HG03442 (cell line): ENCODE measurements around the gene MDM4.
"Not testable (repeated sequence)": the region's sequence is repeated elsewhere in the genome, so short reads cannot be mapped to it uniquely, and the experiment has no call there.

Experiments used
- ATAC-seq: cut with Tn5 transposase; IDR thresholded peaks from one replicate; pipeline ENCODE4 v1.9.1; 2021; ENCODE audit warnings: mild to moderate bottlenecking, moderate library complexity; ENCODE audit not compliant: unreplicated experiment

MDM4 gene

GRCh38 chr1:204513117-204513716 is 3.0 kb upstream of the MDM4 start:
- ATAC-seq, result peak; percentile 22

DNA sequence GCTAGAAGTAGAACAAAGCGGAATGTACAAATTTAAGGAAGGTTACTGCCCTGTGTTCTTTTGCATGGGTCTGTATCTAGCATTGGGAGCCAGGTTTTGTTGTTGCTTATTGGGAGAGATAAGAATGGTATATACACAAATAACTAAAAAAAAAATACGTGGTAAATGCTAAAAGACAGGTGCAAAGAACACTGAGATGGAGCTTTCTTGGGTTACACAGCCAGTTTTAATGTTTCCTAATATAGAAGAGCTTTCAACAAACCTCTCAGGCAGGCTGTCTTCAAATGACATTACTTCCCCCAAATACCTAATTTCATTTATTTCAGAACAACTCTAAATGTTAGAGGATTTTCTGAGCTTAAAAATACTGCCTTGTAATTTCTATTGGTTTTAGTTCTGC is 1.4 kb upstream of the MDM4 start:
- ATAC-seq, result no peak

DNA sequence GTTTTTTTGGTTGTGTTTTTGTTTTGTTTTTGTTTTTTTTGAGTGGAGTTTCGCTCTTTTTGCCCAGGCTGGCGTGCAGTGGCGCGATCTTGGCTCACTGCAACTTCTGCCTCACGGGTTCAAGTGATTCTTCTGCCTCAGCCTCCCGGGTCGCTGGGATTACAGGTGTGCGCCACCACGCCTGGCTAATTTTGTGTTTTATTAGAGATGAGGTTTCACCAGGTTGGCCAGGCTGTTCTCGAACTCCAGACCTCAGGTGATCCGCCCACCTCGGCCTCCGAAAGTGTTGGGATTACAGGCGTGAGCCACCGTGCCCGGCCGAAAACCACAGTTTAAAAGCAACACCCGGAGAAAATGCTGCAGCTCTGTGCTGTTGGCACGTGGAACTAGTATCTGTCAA is 1.2 kb downstream of the MDM4 start:
- not testable (repeated sequence) for ATAC-seq

GRCh38 chr1:204520834-204521709 is 4.9 kb downstream of the MDM4 start:
- peak; percentile 42 for ATAC-seq

DNA sequence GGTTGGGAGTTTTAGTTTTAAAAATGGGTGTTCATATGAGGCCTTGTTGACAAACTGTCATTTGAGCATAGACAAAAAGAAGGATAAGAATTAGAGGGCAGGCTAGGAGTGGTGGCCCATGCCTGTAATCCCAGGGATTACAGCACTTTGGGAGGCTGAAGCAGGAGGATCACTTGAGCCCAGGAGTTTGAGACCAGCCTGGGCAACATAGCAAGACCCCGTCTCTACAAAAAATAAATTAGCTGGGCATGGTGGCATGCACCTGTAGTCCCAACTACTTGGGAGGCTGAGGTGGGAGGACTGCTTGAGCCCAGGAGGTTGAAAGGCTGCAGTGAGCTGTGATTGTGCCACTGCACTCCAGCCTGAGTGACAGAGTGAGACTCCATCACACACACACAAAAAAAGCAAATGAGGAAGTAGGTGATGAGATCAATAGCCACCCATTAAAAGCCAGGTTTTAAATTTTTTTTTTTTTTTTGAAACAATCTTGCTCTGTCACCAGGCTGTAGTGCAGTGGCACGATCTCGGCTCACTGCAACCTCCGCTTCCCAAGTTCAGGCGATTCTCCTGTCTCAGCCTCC is 5.8 kb downstream of the MDM4 start:
- ATAC-seq, result not testable (repeated sequence)

- no peak for ATAC-seq
These were observed 7.5 kb downstream of the MDM4 start for GRCh38 chr1:204523605-204524215.

- no peak for ATAC-seq
These were observed 8.8 kb downstream of the MDM4 start for GRCh38 chr1:204524986-204525385.

DNA sequence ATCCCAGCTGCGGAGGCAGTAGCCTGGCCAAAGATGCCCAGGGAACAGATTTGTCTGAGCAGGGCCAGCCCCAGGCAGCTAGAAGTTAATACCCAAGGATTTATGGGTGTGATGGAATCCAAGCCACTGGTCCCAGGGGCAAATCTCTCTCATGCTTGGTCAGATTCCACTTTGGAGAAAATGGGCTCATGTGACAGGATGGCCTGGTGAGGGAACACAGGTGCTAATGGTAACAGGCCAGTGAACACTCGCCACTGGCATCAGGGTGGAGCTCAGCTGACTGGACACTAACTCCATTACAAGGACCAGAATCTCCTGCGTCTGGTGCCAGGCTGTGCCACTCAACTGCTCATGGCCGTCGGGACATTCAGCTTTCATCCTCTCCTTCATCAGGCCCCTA is 12.0 kb downstream of the MDM4 start:
- ATAC-seq, result no peak

DNA sequence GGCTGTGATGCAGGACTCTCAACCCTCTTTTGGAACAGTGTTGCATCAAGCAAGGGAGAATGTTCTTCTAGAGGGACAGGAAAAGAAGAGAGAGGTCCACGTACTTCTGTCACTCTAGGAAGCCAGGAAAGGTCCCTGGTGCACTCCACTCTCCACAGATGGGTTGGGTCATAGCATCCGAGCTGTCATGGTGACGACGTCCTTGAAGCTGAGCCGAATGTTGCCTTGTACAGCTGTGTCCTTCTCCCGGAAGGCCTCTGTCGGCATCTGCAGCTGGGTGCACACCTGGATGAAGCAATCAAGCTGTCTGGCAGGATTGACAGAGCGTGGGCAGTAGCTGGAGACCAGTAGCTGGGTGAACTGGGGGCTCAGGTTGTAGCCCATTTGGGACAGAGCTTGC is 12.5 kb downstream of the MDM4 start:
- no peak for ATAC-seq

- ATAC-seq, result no peak
These were observed 13.2 kb downstream of the MDM4 start for GRCh38 chr1:204529371-204529895.

DNA sequence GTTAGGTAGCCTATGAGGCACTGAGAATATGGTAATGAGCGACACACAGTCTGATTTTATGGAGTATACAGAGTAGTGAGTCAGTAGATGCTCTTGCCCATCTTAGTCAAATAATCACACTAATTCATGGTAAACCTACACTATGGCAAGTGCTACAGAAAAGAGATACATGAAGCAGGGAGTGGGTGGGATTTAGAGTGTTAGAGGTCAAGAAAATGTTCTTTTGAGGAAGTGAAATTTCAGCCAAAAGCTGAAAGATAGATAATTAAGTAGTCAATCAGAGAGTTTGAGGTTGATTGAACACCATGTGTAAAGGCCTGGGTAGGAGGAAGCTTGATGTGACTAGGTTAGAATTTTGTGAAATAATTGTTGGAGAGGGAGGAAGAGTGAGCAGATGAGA is 14.7 kb downstream of the MDM4 start:
- peak; percentile 92 for ATAC-seq

DNA sequence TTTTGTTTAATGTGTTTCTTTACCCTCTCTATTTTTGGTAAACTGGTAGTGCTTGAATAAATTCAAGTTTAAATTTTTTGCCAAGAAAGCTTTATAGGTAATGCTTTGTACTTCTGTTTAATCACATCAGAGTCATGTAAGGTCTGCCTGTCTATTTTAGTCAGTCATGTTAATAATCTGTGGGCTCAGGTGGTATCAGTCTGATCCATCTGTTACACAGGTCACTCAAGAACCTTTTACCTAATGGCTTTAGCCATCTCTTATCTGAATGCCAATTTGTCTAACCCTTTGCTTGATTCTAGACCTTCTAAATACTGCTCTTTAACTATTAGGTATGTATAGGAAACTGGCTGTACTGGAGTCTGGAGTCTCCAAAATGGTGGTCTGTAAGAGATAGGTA is 16.6 kb downstream of the MDM4 start:
- no peak for ATAC-seq

DNA sequence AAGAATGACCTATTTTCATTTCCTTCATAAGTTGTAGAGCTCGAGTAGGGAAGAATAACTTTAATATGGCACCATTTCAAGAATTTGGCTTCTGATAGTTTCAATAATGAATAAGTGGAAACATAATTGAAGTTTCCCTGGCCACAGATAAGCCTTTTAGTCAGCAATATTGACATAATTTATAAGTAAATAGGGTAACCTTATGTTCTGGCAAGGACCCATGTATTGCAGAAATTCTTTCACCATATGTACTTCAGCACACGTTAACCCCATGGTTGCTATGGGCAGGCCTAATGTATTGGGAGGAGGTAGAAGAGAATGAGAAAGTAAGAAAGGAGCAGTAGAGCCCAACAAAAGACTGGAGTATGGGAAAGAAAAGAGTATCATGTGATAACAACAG is 25.4 kb downstream of the MDM4 start:
- no peak for ATAC-seq

GRCh38 chr1:204544321-204544720 is 28.1 kb downstream of the MDM4 start:
- no peak for ATAC-seq

DNA sequence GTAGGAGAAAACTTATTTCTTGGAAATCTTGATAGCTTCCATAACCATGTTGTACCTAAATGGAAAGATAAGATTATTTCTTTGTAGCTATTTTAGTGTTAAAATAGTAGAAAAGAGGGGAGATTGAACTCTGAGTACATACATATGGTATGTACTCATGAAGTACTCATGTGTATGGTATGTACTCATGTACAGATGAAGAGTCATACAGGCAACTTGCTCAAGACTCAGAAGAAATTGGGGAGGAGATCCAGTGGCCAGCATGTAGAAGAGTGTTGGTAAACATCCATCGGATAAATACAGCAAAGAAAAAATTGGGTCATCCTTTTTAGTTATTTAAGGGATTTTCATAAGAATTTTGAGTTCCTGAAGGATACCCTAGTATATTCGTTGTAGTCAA is 29.0 kb downstream of the MDM4 start:
- ATAC-seq, result no peak

DNA sequence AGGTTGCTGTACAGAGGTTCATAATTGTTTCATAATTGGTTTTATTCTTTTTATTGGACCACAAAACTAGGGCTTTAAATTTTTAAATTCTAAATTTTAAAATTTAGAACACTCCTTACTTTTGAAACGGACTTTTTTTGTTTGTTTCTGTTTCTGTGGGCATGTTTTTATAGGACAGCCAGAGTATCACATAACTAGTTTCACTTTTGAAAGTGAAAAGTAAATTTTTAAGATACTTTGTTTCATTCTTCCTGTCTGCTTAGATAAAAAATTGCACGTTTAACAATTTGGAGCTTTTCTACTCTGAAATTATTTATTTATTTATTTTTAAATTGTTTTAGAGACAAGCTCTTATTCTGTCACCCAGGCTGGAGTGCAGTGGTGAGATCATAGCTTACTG is 29.7 kb downstream of the MDM4 start:
- ATAC-seq, result no peak

DNA sequence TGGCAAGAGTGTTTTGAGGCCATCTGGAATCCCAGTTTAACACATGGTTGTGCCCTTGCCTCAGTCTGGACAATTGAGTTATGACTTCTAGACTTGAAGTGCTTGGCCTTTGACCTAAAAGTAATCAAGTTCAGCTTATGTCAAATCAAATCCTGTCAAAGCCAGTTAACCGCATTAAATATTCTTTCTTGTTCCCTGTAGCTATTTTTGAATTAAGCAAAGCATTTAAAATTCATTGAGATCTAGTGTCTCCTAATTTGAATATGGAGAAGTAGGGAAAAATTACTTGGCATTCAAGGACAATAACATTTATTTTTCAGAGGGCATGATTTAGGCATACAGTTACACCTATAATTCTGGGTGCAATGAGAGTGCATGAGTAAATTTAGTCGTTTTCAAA is 32.1 kb downstream of the MDM4 start:
- no peak for ATAC-seq

DNA sequence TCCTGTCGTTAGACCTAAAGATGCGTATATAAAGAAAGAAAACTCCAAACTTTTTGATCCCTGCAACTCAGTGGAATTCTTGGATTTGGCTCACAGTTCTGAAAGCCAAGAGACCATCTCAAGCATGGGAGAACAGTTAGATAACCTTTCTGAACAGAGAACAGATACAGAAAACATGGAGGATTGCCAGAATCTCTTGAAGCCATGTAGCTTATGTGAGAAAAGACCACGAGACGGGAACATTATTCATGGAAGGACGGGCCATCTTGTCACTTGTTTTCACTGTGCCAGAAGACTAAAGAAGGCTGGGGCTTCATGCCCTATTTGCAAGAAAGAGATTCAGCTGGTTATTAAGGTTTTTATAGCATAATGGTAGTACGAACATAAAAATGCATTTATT is 33.1 kb downstream of the MDM4 start:
- no peak for ATAC-seq

DNA sequence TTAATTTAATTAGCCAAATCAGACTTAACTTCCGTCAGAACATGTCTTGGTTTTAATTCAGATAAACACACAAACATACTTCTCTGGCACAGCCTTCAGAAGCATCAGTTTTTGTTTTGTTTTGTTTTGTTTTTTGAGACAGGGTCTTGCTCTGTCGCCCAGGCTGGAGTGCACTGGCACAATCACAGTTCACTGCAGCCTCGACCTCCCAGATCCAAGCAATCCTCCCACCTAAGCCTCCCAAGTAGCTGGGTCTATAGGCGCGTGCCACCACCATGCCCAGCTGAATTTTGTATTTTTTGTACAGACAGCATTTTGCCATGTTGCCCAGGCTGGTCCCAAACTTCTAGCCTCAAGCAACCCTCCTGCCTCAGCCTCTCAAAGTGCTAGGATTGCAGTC is 34.7 kb downstream of the MDM4 start:
- no peak for ATAC-seq

DNA sequence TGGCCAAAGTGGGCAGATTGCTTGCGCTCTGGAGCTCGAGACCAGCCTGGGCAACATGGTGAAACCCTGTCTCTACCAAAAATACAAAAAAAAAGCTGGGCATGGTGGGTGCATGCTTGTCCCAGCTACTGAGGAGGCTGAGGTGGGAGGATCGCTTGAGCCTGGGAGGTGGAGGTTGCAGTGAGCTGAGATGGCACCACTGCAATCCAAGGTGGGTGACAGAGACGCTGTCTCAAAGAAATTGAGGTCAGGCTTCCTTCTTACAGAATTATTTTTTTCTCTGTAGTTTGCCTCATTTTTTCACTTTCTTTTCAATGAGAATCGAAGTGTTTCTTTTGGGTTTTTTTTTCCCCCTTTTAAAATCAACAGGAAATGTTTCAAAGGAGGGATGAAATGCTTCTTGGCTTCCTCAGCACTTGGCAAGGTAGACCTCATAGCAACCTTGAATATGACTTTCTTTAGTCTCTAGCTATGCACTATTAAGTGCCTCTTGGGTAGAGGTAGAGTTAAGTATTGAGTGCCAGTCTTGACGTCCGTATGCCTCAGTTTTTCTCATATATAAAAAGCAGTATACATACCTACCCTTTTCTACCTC is 40.3 kb downstream of the MDM4 start:
- ATAC-seq, result no peak

- ATAC-seq, result no peak
These were observed 42.3 kb downstream of the MDM4 start for GRCh38 chr1:204558467-204558866.
